Subcutaneous adipose tissue (tissue), 4 donors: ENCODE results near the gene PKD2. TPM values are rescaled to one million over a fixed set of nuclear protein-coding genes. Genes with fewer than 3 reads are reported as not detected.

Experiments
- total RNA-seq, 4 donors: library from RNA; depleted of rRNA; stranded (reverse); fragments of >200 nt; gene quantifications; one replicate each; pipeline ENCODE4 v1.1.0, GENCODE V29; 2016
- TF ChIP-seq, protein P1 (sequence below): fragments of 450-650 bp; IDR thresholded peaks from one replicate; pipeline ENCODE4 v1.5.1; 2016; ENCODE audit warnings: low read depth, mild to moderate bottlenecking, control low read depth, antibody characterized with exemption, moderate library complexity

PKD2 gene
- total RNA-seq, 4 donors from 2014 or later, result 45.8 to 86.5 (median 63.7) TPM

DNA sequence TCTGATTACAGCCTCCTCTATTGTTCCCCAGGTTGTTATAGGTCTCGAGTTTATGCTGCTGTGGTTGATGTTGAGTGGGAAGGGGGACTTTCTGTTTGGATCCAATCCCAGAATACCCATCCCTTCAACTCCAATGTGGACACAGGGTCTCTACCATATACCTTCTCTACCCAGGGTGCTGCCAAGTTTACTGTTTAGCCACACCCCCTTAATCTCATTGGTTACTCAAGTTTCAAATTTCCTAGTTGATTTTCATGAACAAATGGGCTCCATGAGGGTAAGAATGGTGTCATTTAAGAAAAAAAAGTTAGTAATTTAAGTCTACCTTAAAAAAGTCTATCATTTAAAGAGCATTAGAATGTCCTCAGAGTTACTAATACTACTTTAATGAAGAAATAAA, 35.6 kb upstream of the PKD2 start:
- TF ChIP-seq, protein P1, sequence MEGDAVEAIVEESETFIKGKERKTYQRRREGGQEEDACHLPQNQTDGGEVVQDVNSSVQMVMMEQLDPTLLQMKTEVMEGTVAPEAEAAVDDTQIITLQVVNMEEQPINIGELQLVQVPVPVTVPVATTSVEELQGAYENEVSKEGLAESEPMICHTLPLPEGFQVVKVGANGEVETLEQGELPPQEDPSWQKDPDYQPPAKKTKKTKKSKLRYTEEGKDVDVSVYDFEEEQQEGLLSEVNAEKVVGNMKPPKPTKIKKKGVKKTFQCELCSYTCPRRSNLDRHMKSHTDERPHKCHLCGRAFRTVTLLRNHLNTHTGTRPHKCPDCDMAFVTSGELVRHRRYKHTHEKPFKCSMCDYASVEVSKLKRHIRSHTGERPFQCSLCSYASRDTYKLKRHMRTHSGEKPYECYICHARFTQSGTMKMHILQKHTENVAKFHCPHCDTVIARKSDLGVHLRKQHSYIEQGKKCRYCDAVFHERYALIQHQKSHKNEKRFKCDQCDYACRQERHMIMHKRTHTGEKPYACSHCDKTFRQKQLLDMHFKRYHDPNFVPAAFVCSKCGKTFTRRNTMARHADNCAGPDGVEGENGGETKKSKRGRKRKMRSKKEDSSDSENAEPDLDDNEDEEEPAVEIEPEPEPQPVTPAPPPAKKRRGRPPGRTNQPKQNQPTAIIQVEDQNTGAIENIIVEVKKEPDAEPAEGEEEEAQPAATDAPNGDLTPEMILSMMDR, result no peak

DNA sequence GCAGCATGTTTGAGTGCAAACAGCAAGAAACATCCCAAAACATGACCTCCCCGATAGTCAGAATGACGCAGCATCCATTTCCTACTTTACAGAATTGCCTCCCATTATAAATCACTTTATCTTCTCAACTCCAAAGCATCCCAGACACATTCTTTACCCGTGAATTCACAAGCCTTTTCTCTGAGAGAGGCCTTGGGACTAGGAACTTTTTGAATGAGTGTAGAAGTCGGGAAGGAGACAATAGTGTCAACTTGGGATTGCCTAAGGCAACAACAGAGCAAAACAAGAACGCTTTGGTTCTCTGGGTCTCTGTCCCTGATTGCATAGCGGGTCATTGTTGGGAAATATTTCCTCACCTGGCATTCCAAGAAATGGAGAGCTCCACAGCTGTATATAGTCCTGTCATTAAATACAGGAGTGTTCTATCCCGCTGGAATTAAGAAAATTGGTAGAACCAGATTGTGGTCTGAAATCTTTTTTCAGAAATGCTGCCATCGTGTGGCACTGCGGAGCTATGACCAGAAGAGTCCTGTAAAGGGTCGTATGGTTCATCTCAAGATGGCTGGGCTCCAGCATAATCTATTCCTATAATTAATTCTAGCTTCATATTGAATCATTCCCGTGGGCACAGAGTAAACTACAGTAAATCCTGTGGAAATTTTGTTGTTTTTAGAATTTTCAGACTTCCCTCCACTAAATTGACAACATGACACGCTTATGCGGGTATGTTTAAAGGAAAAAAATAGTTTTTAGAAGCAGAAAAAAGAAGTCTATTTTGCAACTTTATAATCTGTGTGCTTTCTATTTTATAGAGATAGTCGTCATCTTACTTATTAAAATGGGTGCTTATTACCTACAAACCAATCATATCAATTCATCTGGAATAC, 33.9 kb upstream of the PKD2 start:
- TF ChIP-seq, protein P1, result no peak

DNA sequence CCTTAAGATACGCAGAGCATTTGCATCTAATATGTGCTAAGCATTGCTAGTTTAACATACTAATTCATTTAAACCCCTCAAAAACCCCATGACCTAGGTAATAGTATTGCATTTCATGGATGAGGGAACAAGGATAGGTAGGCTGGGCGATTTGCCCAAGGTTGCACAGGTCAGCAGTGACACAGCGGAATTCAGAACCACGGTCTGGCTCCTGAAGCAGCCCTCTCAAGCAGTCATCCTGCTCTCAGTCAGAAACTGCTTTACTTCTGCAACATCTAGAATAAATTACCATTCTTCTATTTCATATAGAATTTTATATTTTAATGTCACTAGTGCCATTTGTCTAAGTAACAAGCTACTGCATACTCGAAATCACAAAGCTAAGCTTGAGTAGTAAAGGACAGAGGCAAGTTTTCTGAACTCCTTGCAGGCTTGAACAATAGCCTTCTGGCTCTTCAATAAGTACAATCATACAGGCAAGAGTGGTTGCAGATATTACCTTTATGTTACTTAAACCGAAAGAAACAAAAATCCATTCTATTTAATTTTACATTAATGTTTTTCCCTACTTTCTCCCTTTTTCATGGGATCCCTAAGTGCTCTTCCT, 32.5 kb upstream of the PKD2 start:
- TF ChIP-seq, protein P1, result no peak

DNA sequence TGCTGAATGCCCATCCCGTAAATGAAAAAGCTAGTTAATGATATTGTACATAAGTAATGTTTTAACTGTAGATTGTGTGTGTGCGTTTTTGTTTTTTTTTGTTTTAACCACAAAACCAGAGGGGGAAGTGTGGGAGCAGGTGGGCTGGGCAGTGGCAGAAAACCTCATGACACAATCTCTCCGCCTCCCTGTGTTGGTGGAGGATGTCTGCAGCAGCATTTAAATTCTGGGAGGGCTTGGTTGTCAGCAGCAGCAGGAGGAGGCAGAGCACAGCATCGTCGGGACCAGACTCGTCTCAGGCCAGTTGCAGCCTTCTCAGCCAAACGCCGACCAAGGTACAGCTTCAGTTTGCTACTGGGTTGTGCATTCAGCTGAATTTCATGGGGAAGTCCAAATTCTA, 32.0 kb upstream of the PKD2 start, which contains the start of gene SPP1:
TSS of gene SPP1 (plus strand) at position 249 of the 400 bp plus-strand sequence. CDS start 1,182 bp downstream, outside the sequence.
- TF ChIP-seq, protein P1, result no peak

DNA sequence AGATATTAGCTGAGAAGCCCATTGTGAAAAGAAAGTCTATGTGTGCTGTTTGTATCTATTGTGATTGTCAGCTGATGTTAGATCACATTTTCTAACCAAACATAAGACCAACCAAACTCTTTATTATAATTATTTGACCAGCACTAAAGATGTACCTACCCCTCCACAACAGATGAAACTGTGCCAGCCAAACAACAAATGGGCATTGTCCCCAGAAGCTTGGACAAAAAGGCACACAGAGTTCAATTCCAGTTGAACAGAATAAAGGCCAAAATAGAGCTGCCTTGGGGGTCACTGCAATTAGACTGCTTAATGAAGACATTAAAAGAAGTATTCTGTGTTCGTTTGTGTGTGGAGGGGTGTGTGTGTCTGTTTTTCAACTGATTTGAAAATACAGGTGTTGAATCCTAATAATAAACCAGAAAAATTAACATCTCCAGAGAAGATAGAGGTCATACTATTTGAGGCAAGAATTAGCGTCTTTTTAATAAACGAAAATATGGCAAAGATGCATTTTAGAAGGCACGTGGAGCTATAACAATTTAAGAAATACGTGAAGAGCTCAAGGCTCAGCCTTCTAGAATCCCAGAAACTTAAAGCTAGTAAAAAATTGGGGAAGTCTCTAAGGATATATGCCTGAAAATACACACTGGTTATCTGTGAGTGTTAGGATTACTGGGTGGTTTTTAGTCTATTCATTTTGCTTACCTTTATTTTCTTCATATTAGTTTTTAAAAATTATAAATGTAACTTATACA, 29.7 kb upstream of the PKD2 start:
- TF ChIP-seq, protein P1, result no peak

DNA sequence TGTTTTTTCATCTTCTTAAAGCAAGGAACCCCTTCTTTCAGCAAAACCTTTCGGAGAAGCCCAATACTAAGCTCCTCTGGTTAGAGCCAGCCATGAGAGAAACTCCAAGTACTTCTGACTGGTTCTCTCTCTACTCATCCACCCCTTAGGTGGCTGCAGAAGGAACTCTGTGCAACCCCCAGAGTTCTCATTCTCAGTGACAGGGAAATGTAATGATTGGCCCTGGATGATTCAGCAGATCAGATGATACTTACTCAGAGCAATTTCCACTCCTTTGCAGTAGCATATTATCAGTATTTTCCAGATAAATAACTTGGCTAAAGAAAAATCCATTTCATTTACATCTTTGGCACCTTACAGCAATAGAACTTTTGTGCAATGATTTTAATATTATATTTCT, 28.8 kb upstream of the PKD2 start:
- TF ChIP-seq, protein P1, result no peak

DNA sequence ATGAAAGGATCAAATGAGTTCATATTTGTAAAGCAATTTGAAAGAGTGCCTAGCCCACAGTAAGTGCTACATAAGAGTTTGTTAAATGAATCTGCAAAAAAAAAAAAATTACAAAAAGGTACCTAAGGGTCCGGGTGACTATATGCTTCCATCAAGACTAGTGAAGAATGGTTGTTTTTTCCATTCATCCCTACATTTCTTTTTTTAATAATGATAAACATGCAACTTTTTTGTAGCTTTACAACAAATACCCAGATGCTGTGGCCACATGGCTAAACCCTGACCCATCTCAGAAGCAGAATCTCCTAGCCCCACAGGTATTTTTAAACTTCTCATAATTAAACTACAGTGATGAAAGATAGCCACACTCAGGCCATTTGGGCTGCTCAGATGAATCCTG, 27.6 kb upstream of the PKD2 start:
- TF ChIP-seq, protein P1, result no peak
